CD4-positive, alpha-beta T cell treated with Interleukin-12 subunit alpha and Interleukin-12 subunit beta, for 1 hour (primary cell): ENCODE data around the gene SULT1C4.

ENCODE experiments used
- DNase-seq: peaks from one replicate; pipeline ENCODE4 v3.0.0-alpha.2; 2020

Gene SULT1C4

GRCh38 chr2:108376774-108377173, 980 bp upstream of the SULT1C4 start:
- DNase-seq: no peak

GRCh38 chr2:108377401-108377800, 353 bp upstream of the SULT1C4 start:
- DNase-seq: no peak

- DNase-seq: no peak
These were observed 1.1 kb downstream of the SULT1C4 start for GRCh38 chr2:108378851-108379250.

- DNase-seq: no peak
These were observed 4.4 kb downstream of the SULT1C4 start for GRCh38 chr2:108382196-108382595.

GRCh38 chr2:108383146-108383830, 5.5 kb downstream of the SULT1C4 start:
- DNase-seq: no peak

GRCh38 chr2:108384662-108385393, 7.1 kb downstream of the SULT1C4 start:
- no peak for DNase-seq

- DNase-seq: no peak
These were observed 7.8 kb downstream of the SULT1C4 start for GRCh38 chr2:108385411-108386071.

GRCh38 chr2:108388045-108388444, 10.3 kb downstream of the SULT1C4 start:
- no peak for DNase-seq

- no peak for DNase-seq
These were observed 12.6 kb downstream of the SULT1C4 start for GRCh38 chr2:108390340-108390739.

- no peak for DNase-seq
These were observed 14.3 kb downstream of the SULT1C4 start for GRCh38 chr2:108392029-108392428.

- no peak for DNase-seq
These were observed 15.4 kb downstream of the SULT1C4 start for GRCh38 chr2:108393197-108393596.

GRCh38 chr2:108395155-108395554, 17.4 kb downstream of the SULT1C4 start:
- DNase-seq: no peak

- no peak for DNase-seq
These were observed 19.1 kb downstream of the SULT1C4 start for GRCh38 chr2:108396845-108397244.

- no peak for DNase-seq
These were observed 21.7 kb downstream of the SULT1C4 start for GRCh38 chr2:108399479-108399878.

- no peak for DNase-seq
These were observed 24.0 kb downstream of the SULT1C4 start for GRCh38 chr2:108401800-108402199.

- DNase-seq: no peak
These were observed 25.7 kb downstream of the SULT1C4 start for GRCh38 chr2:108403494-108403893.

GRCh38 chr2:108404784-108405397, 27.1 kb downstream of the SULT1C4 start:
- no peak for DNase-seq

GRCh38 chr2:108407864-108408729, 30.3 kb downstream of the SULT1C4 start:
- DNase-seq: no peak

GRCh38 chr2:108409768-108410167, 32.0 kb downstream of the SULT1C4 start:
- DNase-seq: no peak

- DNase-seq: no peak
These were observed 35.4 kb downstream of the SULT1C4 start for GRCh38 chr2:108412995-108413710.

- no peak for DNase-seq
These were observed 35.9 kb downstream of the SULT1C4 start for GRCh38 chr2:108413711-108414095.
